OCI-LY1 (cell line): Measurements from ENCODE around the gene CCDC91.

Experiments used
- CTCF ChIP-seq: fragments of 200-600 bp; sonication (generic), shearing (Covaris generic); IDR thresholded peaks from 2 replicates; pipeline ENCODE4 v1.5.1; 2017; ENCODE audit warnings: mild to moderate bottlenecking, antibody characterized with exemption, low read length, moderate library complexity, mixed read lengths
- EZH2 ChIP-seq: fragments of 200-600 bp; sonication (generic), shearing (Covaris generic); IDR thresholded peaks from 2 replicates; pipeline ENCODE4 v1.8.0; 2017; ENCODE audit warnings: borderline replicate concordance, mixed run types, mild to moderate bottlenecking, antibody characterized with exemption, low read length, moderate library complexity, mixed read lengths

- TF ChIP-seq CTCF = no peak
- TF ChIP-seq EZH2 = no peak
Observed at GRCh38 chr12:28164644-28165275, 25.5 kb upstream of the CCDC91 start.
